SK-N-SH (cell line): ENCODE results near the gene PRDX4. TPM values are rescaled to one million over a fixed set of nuclear protein-coding genes. Genes with fewer than 3 reads are reported as not detected.

Source experiments
- CTCF ChIA-PET: fragments of 300-600, 350-600 bp; formaldehyde crosslinking; extraction: SDS; loops from one replicate; lab custom pipeline; 2021; lab: Yijun Ruan, JAX
- POLR2A ChIA-PET: fragments of 350-600 bp; sonication (Branson Sonifier 250); formaldehyde crosslinking; extraction: SDS; loops from one replicate; lab custom pipeline; 2020; ENCODE audit warnings: antibody characterized with exemption, inconsistent platforms; lab: Yijun Ruan, JAX
- DNase-seq: peaks from one replicate; pipeline ENCODE4 v3.0.0; 2012
- H2AFZ ChIP-seq: fragments of 200-600 bp; sonication (generic); 2 replicates; pipeline ENCODE4 v1.8.1; 2016; ENCODE audit warnings: antibody characterized with exemption, mild to moderate bottlenecking, low read depth
- H3F3A ChIP-seq: fragments of 200-600 bp; sonication (generic); replicated peaks from 2 replicates; pipeline ENCODE3; 2016; ENCODE audit warnings: antibody characterized with exemption, mild to moderate bottlenecking; ENCODE audit not compliant: insufficient read depth
- H3K27ac ChIP-seq, 2 experiments: fragments of 200-500 bp in 1 of 2; fragments of 200-600 bp in 1 of 2; sonication (Bioruptor generic) in 1 of 2; sonication (generic), shearing (Covaris generic) in 1 of 2; 2 replicates each; pipeline versions ENCODE4 v1.5.1 to v1.6.1; 2014 to 2016; ENCODE audit warnings: low read depth in 2 of 2, inconsistent platforms in 1 of 2, low read length in 1 of 2, mild to moderate bottlenecking in 1 of 2, mixed read lengths in 1 of 2
- H3K27me3 ChIP-seq: fragments of 200-600 bp; sonication (generic), shearing (Covaris generic); 2 replicates; pipeline ENCODE4 v1.6.1; 2016; ENCODE audit warnings: mixed run types; ENCODE audit not compliant: insufficient read depth
- H3K36me3 ChIP-seq, 2 experiments: fragments of 200-500 bp in 1 of 2; fragments of 200-600 bp in 1 of 2; sonication (Bioruptor generic) in 1 of 2; sonication (generic) in 1 of 2; replicated peaks in 1 of 2; 2 replicates each; pipeline versions ENCODE3 to v1.5.1; 2014 to 2016; ENCODE audit warnings: low read length in 1 of 2, mild to moderate bottlenecking in 1 of 2; ENCODE audit not compliant: insufficient read depth in 2 of 2, control insufficient read depth in 1 of 2
- H3K4me1 ChIP-seq, 2 experiments: fragments of 200-500 bp in 1 of 2; fragments of 200-600 bp in 1 of 2; sonication (Bioruptor generic) in 1 of 2; sonication (generic), shearing (Covaris generic) in 1 of 2; 2 replicates each; pipeline versions ENCODE4 v1.5.1 to v1.6.1; 2014 to 2016; ENCODE audit warnings: low read depth in 1 of 2, low read length in 1 of 2, mixed run types in 1 of 2; ENCODE audit not compliant: insufficient read depth in 2 of 2, control insufficient read depth in 1 of 2
- H3K4me2 ChIP-seq: fragments of 200-600 bp; sonication (generic), shearing (Covaris generic); 2 replicates; pipeline ENCODE4 v1.6.1; 2017; ENCODE audit warnings: mixed run types
- H3K4me3 ChIP-seq, 2 experiments: fragments of 200-500 bp in 1 of 2; fragments of 200-600 bp in 1 of 2; sonication (Bioruptor generic) in 1 of 2; sonication (generic), shearing (Covaris generic) in 1 of 2; 2 replicates each; pipeline versions ENCODE4 v1.5.1 to v1.8.1; 2014 to 2016; ENCODE audit warnings: low read depth in 2 of 2, inconsistent platforms in 1 of 2, low read length in 1 of 2, mild to moderate bottlenecking in 1 of 2, mixed read lengths in 1 of 2, moderate library complexity in 1 of 2
- H3K79me2 ChIP-seq: fragments of 200-600 bp; sonication (generic); 2 replicates; pipeline ENCODE4 v1.8.1; 2017; ENCODE audit warnings: mild to moderate bottlenecking; ENCODE audit not compliant: insufficient read depth
- H3K9ac ChIP-seq: fragments of 200-600 bp; sonication (generic); 2 replicates; pipeline ENCODE4 v1.6.1; 2017; ENCODE audit warnings: mixed run types
- H3K9me2 ChIP-seq: fragments of 200-600 bp; sonication (generic); 2 replicates; pipeline ENCODE4 v1.6.1; 2017; ENCODE audit warnings: mixed run types
- H3K9me3 ChIP-seq: fragments of 200-600 bp; sonication (generic); 2 replicates; pipeline ENCODE4 v1.6.1; 2017; ENCODE audit warnings: mixed run types, mild to moderate bottlenecking, moderate library complexity
- H4K20me1 ChIP-seq: fragments of 200-600 bp; sonication (generic); 2 replicates; pipeline ENCODE4 v1.6.1; 2017; ENCODE audit warnings: mild to moderate bottlenecking, mixed run types; ENCODE audit not compliant: insufficient read depth
- CHD2 ChIP-seq: fragments of 150-350 bp; IDR thresholded peaks from 2 replicates; pipeline ENCODE4 v1.6.1; 2018; ENCODE audit warnings: low read length; ENCODE audit not compliant: partially characterized antibody
- ELF1 ChIP-seq: IDR thresholded peaks from 2 replicates; pipeline ENCODE4 v1.4.0; 2012
- FOXJ3 ChIP-seq: sonication (generic); formaldehyde crosslinking; IDR thresholded peaks from 2 replicates; pipeline ENCODE4 v1.5.1; 2020; ENCODE audit warnings: mild to moderate bottlenecking, missing genetic modification reagents
- MXI1 ChIP-seq: IDR thresholded peaks from 2 replicates; pipeline ENCODE4 v1.6.1; 2012; ENCODE audit warnings: mild to moderate bottlenecking, low read depth, low read length, improper control_type of control experiment
- NFIC ChIP-seq: IDR thresholded peaks from 2 replicates; pipeline ENCODE4 v1.4.0; 2012; ENCODE audit warnings: borderline replicate concordance
- NRF1 ChIP-seq: IDR thresholded peaks from 2 replicates; pipeline ENCODE4 v1.6.1; 2012; ENCODE audit warnings: low read depth, mild to moderate bottlenecking, low read length
- POLR2AphosphoS5 ChIP-seq: IDR thresholded peaks from 2 replicates; pipeline ENCODE4 v1.6.1; 2012; ENCODE audit warnings: low read depth, low read length
- SIN3A ChIP-seq: IDR thresholded peaks from 2 replicates; pipeline ENCODE4 v1.6.1; 2012; ENCODE audit warnings: low read depth, mild to moderate bottlenecking, low read length, moderate library complexity, borderline replicate concordance
- YY1 ChIP-seq: IDR thresholded peaks from 2 replicates; pipeline ENCODE4 v1.4.0; 2012; ENCODE audit warnings: low read depth, mild to moderate bottlenecking
- WGBS: methylation state at CpG from one replicate; pipeline ENCODE4 v1.1.6; 2017; ENCODE audit warnings: low lambda C conversion rate; 5-methylcytosine and 5-hydroxymethylcytosine counted together
- polyA plus RNA-seq, 3 experiments: library from polyadenylated mRNA; depleted of rRNA; stranded (reverse); fragments of >200 nt; gene quantifications; 2 replicates each; pipeline ENCODE4 v1.2.3, GENCODE V29; 2012
- TF ChIP-seq, protein P1 (sequence below): IDR thresholded peaks from 2 replicates; pipeline ENCODE4 v1.4.0; 2012; ENCODE audit warnings: low read depth
- TF ChIP-seq, protein P2 (sequence below): IDR thresholded peaks from 2 replicates; pipeline ENCODE4 v1.4.0; 2012; ENCODE audit warnings: low read depth, borderline replicate concordance
- TF ChIP-seq, protein P3 (sequence below): IDR thresholded peaks from 2 replicates; pipeline ENCODE4 v1.4.0; 2012; ENCODE audit warnings: low read depth, borderline replicate concordance

The PRDX4 gene
- polyA plus RNA-seq (2012; rRNA removed) = 140 and 164 TPM in 2 replicates
- polyA plus RNA-seq (2012; cell fraction: cytosol; rRNA removed) = 181 and 191 TPM in 2 replicates
- 48.7 and 64.8 TPM in 2 replicates for polyA plus RNA-seq (2012; cell fraction: nucleus; rRNA removed)

DNA sequence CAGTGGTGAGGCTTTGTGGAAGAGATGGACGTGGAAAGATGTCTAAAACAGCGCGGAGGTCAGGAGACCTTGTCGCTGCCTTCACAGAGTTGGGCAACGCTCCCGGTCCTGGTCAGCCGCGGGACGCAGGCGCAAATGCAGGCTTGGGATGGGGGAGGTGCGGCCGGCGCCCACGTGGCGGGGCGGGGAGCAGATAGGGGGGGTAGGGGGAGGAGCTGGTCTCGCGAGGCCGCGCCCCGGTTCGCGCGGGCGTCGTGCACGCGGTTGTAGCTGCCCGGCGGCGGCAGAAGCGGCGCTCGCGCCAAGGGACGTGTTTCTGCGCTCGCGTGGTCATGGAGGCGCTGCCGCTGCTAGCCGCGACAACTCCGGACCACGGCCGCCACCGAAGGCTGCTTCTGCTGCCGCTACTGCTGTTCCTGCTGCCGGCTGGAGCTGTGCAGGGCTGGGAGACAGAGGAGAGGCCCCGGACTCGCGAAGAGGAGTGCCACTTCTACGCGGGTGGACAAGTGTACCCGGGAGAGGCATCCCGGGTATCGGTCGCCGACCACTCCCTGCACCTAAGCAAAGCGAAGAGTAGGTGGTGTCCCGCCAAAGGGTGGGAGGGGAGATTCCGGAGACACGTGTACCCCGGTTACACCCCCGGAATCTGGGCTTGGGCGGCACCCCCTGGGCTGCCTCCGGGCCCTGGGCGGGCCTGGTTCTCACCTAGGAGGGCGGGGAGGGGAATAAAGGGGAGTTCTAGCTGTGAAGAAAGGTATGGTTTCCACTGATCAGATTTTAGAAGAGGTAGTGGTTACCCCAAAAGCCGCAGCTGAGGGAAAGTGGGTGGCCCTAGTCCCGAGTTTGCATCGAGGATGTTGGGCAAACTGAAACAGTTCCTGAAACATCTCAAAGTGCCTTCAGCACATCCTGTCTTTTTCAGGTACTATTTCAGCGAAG is at the start of gene PRDX4:
TSS of gene PRDX4 (plus strand) at position 255 of the 939 bp plus-strand sequence. CDS start at position 333, 78 bp downstream.
- H3K4me1 ChIP-seq = peaks cover 2 to 4% of the 10 kb centered on the region in 2 experiments; a peak in 3 of 4 replicates
- 0 out of 2 replicates have a peak, but pooled peaks have one; percentile 18 for TF ChIP-seq YY1
- peak; percentile 38; the same call in 1 of the 2 replicates for TF ChIP-seq MXI1
- TF ChIP-seq POLR2AphosphoS5 = peak; percentile 84
- TF ChIP-seq, protein P1, sequence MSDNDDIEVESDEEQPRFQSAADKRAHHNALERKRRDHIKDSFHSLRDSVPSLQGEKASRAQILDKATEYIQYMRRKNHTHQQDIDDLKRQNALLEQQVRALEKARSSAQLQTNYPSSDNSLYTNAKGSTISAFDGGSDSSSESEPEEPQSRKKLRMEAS = peak; percentile 96
- TF ChIP-seq NRF1 = peak; percentile 64
- TF ChIP-seq, protein P2, sequence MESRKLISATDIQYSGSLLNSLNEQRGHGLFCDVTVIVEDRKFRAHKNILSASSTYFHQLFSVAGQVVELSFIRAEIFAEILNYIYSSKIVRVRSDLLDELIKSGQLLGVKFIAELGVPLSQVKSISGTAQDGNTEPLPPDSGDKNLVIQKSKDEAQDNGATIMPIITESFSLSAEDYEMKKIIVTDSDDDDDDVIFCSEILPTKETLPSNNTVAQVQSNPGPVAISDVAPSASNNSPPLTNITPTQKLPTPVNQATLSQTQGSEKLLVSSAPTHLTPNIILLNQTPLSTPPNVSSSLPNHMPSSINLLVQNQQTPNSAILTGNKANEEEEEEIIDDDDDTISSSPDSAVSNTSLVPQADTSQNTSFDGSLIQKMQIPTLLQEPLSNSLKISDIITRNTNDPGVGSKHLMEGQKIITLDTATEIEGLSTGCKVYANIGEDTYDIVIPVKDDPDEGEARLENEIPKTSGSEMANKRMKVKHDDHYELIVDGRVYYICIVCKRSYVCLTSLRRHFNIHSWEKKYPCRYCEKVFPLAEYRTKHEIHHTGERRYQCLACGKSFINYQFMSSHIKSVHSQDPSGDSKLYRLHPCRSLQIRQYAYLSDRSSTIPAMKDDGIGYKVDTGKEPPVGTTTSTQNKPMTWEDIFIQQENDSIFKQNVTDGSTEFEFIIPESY = peak; percentile 95
- TF ChIP-seq SIN3A = peak; percentile 65; the same call in 1 of the 2 replicates
- TF ChIP-seq ELF1 = no peak
- TF ChIP-seq FOXJ3 (CRISPR knock-in tag) = no peak
- TF ChIP-seq, protein P3, sequence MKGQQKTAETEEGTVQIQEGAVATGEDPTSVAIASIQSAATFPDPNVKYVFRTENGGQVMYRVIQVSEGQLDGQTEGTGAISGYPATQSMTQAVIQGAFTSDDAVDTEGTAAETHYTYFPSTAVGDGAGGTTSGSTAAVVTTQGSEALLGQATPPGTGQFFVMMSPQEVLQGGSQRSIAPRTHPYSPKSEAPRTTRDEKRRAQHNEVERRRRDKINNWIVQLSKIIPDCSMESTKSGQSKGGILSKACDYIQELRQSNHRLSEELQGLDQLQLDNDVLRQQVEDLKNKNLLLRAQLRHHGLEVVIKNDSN = peak; percentile 86
- TF ChIP-seq NFIC = no peak
- peak; percentile 98 for TF ChIP-seq CHD2
- H3F3A ChIP-seq = no peaks in the 10 kb centered on the region
- H3K79me2 ChIP-seq = peaks cover 29% of the 10 kb centered on the region
- H3K27ac ChIP-seq = peak within 1 kb of the TSS; percentile 59 to 83; a peak in 3 of 4 replicates
- ChIA-PET CTCF (interaction anchor here (0.7 to 2.3 kb wide), 4 partner anchors 27 to 387 kb away, joined by 3 to 10 read pairs (median 4); partner anchors contain the start of gene EIF2S3), POLR2A (no interaction called here)
- no peaks in the 10 kb centered on the region for H4K20me1 ChIP-seq
- peaks cover 8 to 9% of the 10 kb centered on the region in 2 experiments for H3K36me3 ChIP-seq
- peak within 1 kb of the TSS; percentile 81 for H3K4me2 ChIP-seq
- peak; percentile 95 for DNase-seq
- H3K9ac ChIP-seq = peak within 1 kb of the TSS; percentile 78
- H2AFZ ChIP-seq = peak within 1 kb of the TSS; percentile 92
- 7% methylated on average over 45 of the region's 73 CpGs for WGBS
- no peaks in the 10 kb centered on the region for H3K9me3 ChIP-seq
- H3K4me3 ChIP-seq = peak within 1 kb of the TSS; percentile 63 to 70
- H3K9me2 ChIP-seq = no peaks in the 10 kb centered on the region
- no peaks in the 10 kb centered on the region for H3K27me3 ChIP-seq
